GM19455 (cell line): ENCODE results near the gene DNAJC4.

Experiments used
- ATAC-seq: cut with Tn5 transposase; IDR thresholded peaks from one replicate; pipeline ENCODE4 v1.9.1; 2021; ENCODE audit not compliant: unreplicated experiment

The DNAJC4 gene

GRCh38 chr11:64227405-64227956 is 2.9 kb upstream of the DNAJC4 start:
- ATAC-seq: no peak

GRCh38 chr11:64229090-64229743 is 1.1 kb upstream of the DNAJC4 start:
- no peak for ATAC-seq

- no peak for ATAC-seq
Observed at GRCh38 chr11:64229744-64230170, 591 bp upstream of the DNAJC4 start.

- no peak for ATAC-seq
Observed at GRCh38 chr11:64230985-64231365, 627 bp downstream of the DNAJC4 start.

GRCh38 chr11:64231546-64231945 is 1.2 kb downstream of the DNAJC4 start:
- no peak for ATAC-seq

- ATAC-seq: no peak
Observed at GRCh38 chr11:64232182-64232966, 2.0 kb downstream of the DNAJC4 start.

GRCh38 chr11:64232967-64233315 is 2.6 kb downstream of the DNAJC4 start:
- no peak for ATAC-seq

- ATAC-seq: no peak
Observed at GRCh38 chr11:64233913-64234586, 3.7 kb downstream of the DNAJC4 start, which contains the start of gene VEGFB. TSS of gene VEGFB (plus strand) at chr11:64234584. CDS start at chr11:64234834, 250 bp downstream.

- no peak for ATAC-seq
Observed at GRCh38 chr11:64234647-64235379, 4.5 kb downstream of the DNAJC4 start.

GRCh38 chr11:64235437-64236161 is 5.3 kb downstream of the DNAJC4 start:
- ATAC-seq: no peak

GRCh38 chr11:64237484-64237951 is 7.2 kb downstream of the DNAJC4 start:
- ATAC-seq: no peak

GRCh38 chr11:64238076-64238475 is 7.7 kb downstream of the DNAJC4 start:
- ATAC-seq: no peak

- ATAC-seq: no peak
Observed at GRCh38 chr11:64238999-64239398, 8.7 kb downstream of the DNAJC4 start.

- ATAC-seq: peak; percentile 14
Observed at GRCh38 chr11:64239662-64240434, 9.5 kb downstream of the DNAJC4 start.

- peak; percentile 51 for ATAC-seq
Observed at GRCh38 chr11:64240435-64241240, 10.3 kb downstream of the DNAJC4 start, which contains the start of gene FKBP2. TSS of gene FKBP2 (plus strand) at chr11:64241095. CDS start at chr11:64242388, 1,293 bp downstream.

- ATAC-seq: peak; percentile 53
Observed at GRCh38 chr11:64241241-64241490, 10.8 kb downstream of the DNAJC4 start.

- ATAC-seq: peak; percentile 4
Observed at GRCh38 chr11:64241491-64242374, 11.4 kb downstream of the DNAJC4 start.
